Suprapubic skin (tissue), 4 donors: Measurements from ENCODE around the gene BMPR1B.

ENCODE experiments used
- POLR2A ChIP-seq, 2 donors: fragments of 450-650 bp; IDR thresholded peaks; one replicate each; pipeline ENCODE4 v1.6.1; 2017; ENCODE audit warnings: antibody characterized with exemption in 2 of 2, mild to moderate bottlenecking in 2 of 2, moderate library complexity in 2 of 2
- POLR2AphosphoS5 ChIP-seq, 3 donors: sonication (generic); formaldehyde crosslinking; IDR thresholded peaks; one replicate each; pipeline ENCODE4 v1.6.1; 2017; ENCODE audit warnings: antibody characterized with exemption in 3 of 3
- TF ChIP-seq, protein P1 (sequence below), 2 donors: fragments of 200-600 bp in 1 of 2; fragments of 450-650 bp in 1 of 2; sonication (generic) in 1 of 2; IDR thresholded peaks; one replicate each; pipeline ENCODE4 v1.5.1; 2016 to 2019; ENCODE audit warnings: antibody characterized with exemption in 2 of 2, mild to moderate bottlenecking in 1 of 2, moderate library complexity in 1 of 2

GRCh38 chr4:95085124-95085833 is 327.5 kb downstream of the BMPR1B start:
- TF ChIP-seq POLR2AphosphoS5 (IDR thresholded peaks at IDR 0.05) (no peak), POLR2A (IDR thresholded peaks at IDR 0.05) (no peak)
- TF ChIP-seq, protein P1, sequence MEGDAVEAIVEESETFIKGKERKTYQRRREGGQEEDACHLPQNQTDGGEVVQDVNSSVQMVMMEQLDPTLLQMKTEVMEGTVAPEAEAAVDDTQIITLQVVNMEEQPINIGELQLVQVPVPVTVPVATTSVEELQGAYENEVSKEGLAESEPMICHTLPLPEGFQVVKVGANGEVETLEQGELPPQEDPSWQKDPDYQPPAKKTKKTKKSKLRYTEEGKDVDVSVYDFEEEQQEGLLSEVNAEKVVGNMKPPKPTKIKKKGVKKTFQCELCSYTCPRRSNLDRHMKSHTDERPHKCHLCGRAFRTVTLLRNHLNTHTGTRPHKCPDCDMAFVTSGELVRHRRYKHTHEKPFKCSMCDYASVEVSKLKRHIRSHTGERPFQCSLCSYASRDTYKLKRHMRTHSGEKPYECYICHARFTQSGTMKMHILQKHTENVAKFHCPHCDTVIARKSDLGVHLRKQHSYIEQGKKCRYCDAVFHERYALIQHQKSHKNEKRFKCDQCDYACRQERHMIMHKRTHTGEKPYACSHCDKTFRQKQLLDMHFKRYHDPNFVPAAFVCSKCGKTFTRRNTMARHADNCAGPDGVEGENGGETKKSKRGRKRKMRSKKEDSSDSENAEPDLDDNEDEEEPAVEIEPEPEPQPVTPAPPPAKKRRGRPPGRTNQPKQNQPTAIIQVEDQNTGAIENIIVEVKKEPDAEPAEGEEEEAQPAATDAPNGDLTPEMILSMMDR (IDR thresholded peaks at IDR 0.05): no peak
